HG03575 (cell line): ENCODE results near the gene RASSF10.

Source experiments
- ATAC-seq: cut with Tn5 transposase; IDR thresholded peaks from one replicate; pipeline ENCODE4 v1.9.1; 2021; ENCODE audit not compliant: unreplicated experiment, insufficient number of reproducible peaks, low FRiP score; ENCODE audit errors: extremely low read depth

RASSF10 gene

DNA sequence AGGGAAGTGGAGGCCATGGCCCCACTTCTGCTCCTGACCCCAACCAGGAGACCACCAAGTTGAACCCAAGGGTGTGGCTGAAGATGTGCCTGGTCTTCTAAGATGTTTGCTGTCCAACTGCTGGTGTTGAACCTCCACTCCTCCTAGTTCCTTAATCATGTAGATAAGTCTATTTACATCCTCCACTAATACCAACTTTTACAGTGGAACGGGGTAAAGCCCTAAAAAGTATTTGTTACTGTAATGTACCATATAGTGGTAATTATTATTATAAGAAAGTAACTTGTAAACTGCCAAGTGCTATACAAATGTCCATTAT is 19.0 kb upstream of the RASSF10 start:
- no peak for ATAC-seq

DNA sequence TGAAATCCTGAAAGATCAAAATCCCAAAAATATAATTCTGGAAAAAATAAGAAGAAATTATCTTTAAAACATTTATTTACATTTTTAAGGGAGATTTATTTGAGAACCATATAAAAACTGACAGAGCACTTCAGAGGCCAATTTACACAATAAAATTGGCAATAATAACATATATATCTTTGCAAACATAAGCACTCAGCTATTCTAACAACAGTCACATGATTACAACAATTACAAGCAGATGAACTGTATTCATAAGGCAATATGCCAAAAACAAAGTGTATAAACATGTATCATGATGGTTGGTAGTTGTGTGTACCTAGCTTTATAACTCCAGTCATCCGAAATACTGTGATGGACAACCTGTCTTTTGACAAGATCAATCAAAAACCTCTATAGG is 17.7 kb upstream of the RASSF10 start:
- ATAC-seq = no peak

DNA sequence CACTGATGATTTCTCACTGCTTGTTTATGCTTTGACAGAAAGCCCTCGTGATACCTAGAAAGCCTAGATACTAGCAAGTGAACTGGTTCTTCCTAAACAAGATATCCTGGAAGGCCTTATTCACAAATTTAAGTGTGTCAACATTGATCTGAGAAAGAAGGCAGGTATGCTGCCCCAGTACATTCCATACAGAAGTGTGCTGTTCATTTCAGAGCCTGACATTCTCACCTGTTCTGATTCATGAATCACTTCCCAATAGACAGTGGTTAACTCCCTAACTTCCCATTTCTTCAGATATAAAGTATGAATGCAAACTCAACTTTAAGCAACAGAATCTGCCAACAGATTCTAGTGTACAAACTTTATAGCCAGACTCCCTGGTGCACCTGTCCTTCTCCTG is 15.5 kb upstream of the RASSF10 start:
- ATAC-seq = no peak

DNA sequence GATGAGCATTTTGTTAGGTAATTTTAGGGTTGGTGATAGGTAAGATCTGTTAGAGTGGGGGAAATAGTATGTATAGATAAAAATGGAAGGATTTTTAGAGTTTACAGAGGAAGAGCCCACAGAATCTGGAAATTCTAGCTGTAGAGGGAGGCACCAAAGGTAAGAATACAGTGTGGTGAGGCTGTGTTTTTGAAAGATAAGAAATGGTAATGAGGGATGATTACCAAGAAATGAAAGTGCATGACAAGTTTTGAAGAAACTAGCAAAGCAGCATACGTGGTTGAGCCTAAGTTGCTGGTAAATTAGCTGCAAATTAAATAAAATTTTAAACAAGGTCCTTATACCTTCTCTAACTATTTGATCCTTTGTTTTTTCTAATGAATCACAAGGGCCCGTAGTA is 14.6 kb upstream of the RASSF10 start:
- no peak for ATAC-seq

- ATAC-seq = no peak
Measured at GRCh38 chr11:12995188-12995587, 13.9 kb upstream of the RASSF10 start.

- no peak for ATAC-seq
Measured at GRCh38 chr11:12995823-12996222, 13.3 kb upstream of the RASSF10 start.

DNA sequence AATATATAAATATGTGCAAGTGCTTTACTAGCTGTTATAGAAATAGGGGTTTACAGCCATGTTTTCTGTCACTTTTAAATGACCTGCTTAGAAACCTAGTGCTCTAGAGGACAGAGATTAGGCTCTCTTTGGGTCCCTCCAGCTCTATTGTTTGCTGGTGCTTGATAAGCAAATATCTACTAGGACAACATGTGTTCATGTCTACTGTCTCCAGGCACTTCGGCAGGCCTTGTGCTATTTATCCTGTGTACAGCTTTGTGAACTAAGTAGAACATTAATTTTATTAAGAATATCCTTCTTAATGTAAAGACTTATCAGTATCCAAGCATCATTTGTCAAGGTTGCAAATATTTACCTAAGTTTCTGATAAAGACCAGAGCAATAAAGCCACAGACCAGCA is 11.9 kb upstream of the RASSF10 start:
- no peak for ATAC-seq

DNA sequence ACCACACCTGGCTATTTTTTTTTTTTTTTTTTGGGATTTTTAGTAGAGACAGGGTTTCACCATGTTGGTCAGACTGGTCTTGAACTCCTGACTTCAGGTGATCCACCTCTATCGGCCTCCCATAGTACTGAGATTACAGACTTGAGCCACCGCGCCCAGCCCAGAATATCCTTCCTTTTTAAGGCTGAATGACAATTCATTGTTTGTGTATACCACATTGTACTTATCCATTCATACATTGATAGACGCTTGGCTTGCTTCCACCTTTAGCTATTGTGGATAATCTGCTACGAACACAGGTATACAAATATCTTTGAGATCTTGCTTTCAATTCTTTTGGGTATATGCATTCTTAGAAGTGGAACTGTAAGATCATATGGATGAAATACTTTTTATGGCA is 10.8 kb upstream of the RASSF10 start:
- no peak for ATAC-seq

DNA sequence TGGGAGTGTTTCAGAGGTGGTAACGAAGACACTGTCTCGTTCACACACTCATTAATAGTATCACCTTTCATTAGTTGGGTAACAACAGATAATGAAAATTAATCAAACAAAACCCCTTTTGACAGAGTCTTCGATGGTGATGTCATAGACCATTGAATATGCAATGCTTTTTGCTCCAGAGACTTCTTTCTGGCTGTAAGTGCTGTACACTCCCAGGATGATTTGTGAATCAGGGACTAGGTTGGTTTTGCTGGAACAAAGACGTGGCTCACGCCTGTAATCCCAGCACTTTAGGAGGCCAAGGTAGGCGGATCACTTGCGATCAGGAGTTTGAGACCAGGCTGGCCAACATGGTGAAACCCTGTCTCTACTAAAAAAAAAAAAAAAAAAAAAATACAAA is 9.5 kb upstream of the RASSF10 start:
- no peak for ATAC-seq

DNA sequence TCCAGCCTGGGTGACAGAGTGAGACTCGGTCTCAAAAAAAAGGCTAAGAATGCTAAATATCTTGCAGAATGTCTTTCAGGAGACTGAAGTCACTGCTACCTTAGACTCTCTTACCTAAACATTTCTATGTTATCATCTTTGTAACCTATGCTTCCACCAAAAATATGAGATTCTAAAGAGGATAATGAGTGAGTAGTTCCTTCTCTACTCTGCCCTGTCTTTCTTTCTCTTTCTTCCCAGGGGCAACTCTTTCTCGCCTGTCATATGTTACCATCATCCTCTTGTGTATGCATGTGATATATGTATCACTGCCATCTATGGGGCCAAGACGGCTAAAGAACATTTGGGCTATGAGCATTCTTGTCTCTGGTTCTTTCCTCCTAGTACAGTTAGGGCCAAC is 9.0 kb upstream of the RASSF10 start:
- no peak for ATAC-seq

GRCh38 chr11:13000721-13001120 is 8.4 kb upstream of the RASSF10 start:
- ATAC-seq = no peak

DNA sequence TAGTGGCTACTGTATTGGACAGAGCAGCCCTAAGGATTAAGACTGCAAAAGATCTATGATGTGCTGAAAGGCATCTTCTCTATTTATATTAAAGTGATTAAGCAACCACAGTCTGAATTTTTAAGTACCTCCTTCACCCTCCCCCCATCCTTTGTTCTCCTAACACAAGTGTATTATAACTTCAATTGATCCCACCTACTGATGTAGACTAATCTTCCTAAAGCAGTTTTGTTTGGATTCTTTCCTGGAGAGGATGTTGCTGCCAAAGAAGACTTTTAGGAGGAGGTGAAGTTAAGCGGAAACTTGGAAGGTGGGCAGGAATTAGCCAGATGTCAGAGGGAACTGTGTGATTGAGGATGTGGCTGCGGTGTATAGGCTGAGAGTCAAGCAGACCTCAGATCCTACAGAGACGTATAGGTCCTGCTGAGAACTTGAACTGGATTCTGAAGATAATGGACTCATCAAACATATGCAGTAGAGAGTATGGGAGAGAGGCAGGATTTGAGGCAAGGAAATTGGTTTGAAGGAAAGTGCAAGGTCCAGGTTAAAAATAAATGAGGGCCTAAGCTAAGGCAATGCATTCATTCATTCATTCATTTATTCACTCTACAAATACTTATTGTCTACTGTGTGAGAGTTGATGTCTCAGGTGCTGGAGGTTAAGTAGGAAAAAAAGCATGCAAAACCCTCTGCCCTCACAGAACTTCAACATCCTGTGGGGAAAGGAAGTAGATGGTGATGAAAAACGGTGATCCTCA is 5.2 kb upstream of the RASSF10 start:
- ATAC-seq = no peak

GRCh38 chr11:13007182-13008060 is 1.7 kb upstream of the RASSF10 start:
- ATAC-seq = no peak

- ATAC-seq = no peak
Measured at GRCh38 chr11:13008061-13008435, 1.1 kb upstream of the RASSF10 start.

DNA sequence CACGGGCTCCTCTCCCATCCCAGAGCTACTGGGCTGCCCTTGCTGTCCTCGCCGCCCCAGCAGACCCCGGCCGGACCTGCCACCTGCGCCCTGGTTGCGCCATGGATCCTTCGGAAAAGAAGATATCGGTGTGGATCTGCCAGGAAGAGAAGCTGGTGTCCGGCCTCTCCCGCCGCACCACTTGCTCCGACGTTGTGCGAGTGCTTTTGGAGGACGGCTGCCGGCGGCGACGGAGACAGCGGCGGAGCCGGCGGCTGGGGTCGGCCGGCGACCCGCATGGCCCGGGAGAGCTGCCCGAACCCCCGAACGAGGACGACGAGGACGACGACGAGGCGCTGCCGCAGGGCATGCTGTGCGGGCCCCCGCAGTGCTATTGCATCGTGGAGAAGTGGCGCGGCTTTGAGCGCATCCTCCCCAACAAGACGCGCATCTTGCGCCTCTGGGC is 382 bp downstream of the RASSF10 start:
- ATAC-seq = no peak

GRCh38 chr11:13009921-13010748 is 1.0 kb downstream of the RASSF10 start:
- ATAC-seq = no peak

DNA sequence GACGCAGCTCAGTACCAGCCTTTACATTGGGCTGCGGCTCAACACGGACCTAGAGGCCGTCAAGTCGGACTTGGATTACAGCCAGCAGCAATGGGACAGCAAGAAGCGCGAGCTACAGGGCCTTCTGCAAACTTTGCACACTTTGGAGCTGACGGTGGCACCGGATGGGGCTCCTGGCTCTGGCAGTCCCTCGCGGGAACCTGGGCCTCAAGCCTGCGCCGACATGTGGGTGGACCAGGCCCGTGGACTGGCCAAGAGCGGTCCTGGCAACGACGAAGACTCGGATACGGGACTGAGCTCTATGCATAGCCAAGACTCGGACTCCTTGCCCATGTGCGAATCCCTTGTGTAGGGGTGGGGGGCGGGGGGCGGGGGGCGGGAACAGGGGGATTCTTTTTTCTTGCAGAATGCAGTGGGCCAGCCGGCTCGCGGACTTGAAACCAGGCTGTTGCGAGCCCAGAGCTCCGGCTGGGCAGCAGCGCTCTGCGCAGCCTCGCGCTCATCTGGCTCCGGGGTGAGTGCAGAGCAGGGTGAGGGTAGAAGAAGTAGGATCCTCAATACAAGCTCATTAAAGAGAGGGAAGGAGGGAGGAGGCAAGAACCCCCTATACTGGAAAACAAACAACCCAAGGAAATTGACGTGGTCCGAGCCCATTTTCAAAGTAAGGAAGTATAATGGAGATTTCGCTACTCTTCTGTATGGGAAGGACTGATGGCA is 1.8 kb downstream of the RASSF10 start:
- no peak for ATAC-seq

GRCh38 chr11:13011466-13012055 is 2.4 kb downstream of the RASSF10 start:
- ATAC-seq = no peak
